Esophagus (tissue), 2 donors: ENCODE data around the gene PLGRKT. TPM values are rescaled to one million over a fixed set of nuclear protein-coding genes. Genes with fewer than 3 reads are reported as not detected.
"Not testable (repeated sequence)": the region's sequence is repeated elsewhere in the genome, so short reads cannot be mapped to it uniquely, and the experiment has no call there.

Source experiments
- H3K27ac ChIP-seq, 2 donors: one replicate each; pipeline ENCODE4 v1.5.1; 2013; ENCODE audit warnings: low read depth in 2 of 2, mild to moderate bottlenecking in 2 of 2, inconsistent platforms in 1 of 2, low read length in 1 of 2, moderate library complexity in 1 of 2
- H3K27me3 ChIP-seq, 2 donors: one replicate each; pipeline ENCODE4 v1.6.1; 2013; ENCODE audit warnings: low read length in 2 of 2, control low read depth in 1 of 2, mild to moderate bottlenecking in 1 of 2; ENCODE audit not compliant: insufficient read depth in 2 of 2, control insufficient read depth in 1 of 2
- H3K36me3 ChIP-seq, 2 donors: one replicate each; pipeline ENCODE4 v1.6.1; 2013; ENCODE audit warnings: low read length in 1 of 2; ENCODE audit not compliant: control insufficient read depth in 2 of 2, insufficient read depth in 2 of 2
- H3K4me1 ChIP-seq, 2 donors: one replicate each; pipeline ENCODE4 v1.6.1; 2013; ENCODE audit warnings: low read length in 1 of 2; ENCODE audit not compliant: control insufficient read depth in 2 of 2, insufficient read depth in 2 of 2
- H3K4me3 ChIP-seq, 2 donors: one replicate each; pipeline ENCODE4 v1.5.1; 2013; ENCODE audit warnings: low read length in 2 of 2, mild to moderate bottlenecking in 2 of 2, low read depth in 1 of 2, moderate library complexity in 1 of 2
- H3K9me3 ChIP-seq, 2 donors: one replicate each; pipeline ENCODE4 v1.6.1; 2013; ENCODE audit warnings: mild to moderate bottlenecking in 2 of 2, low read depth in 1 of 2, low read length in 1 of 2, moderate library complexity in 1 of 2; ENCODE audit not compliant: control insufficient read depth in 2 of 2, insufficient read depth in 1 of 2
- whole genome bisulfite sequencing, 2 donors: extraction: QIAGEN DNeasy Blood & Tissue Kit; methylation state at CpG; one replicate each; pipeline ENCODE4 v1.1.7; 2013; 5-methylcytosine and 5-hydroxymethylcytosine counted together
- polyA plus RNA-seq, 2 donors: library from polyadenylated mRNA; stranded (reverse); fragments of 200-250 nt; gene quantifications; one replicate each; pipeline ENCODE4 v1.2.3, GENCODE V29; 2013
- donor health status: healthy with polysubstance abuse.
- donor health status: Bipolar disorder and iron deficiency.

The PLGRKT gene
- polyA plus RNA-seq, 2 donors, result 6.7 to 19.7 TPM

- Histone ChIP-seq H3K36me3 (peaks cover 0 to 6% of the 10 kb centered on the region in 2 donors), H3K9me3 (no peaks in the 10 kb centered on the region)
- 63 to 85% methylated on average over 2 of the region's 2 CpGs for WGBS, 2 donors
Measured at GRCh38 chr9:5425006-5425628, 12.6 kb downstream of the PLGRKT start.

GRCh38 chr9:5422276-5422675 lies 15.4 kb downstream of the PLGRKT start:
- no peaks in the 10 kb centered on the region for H3K27me3 ChIP-seq
- H3K4me1 ChIP-seq, result no peaks in the 10 kb centered on the region
- no peak overlapping the region for H3K4me3 ChIP-seq
- 86 to 91% methylated on average over 1 of the region's 1 CpG for WGBS, 2 donors
- H3K27ac ChIP-seq, result no peak overlapping the region
- H3K9me3 ChIP-seq, result no peaks in the 10 kb centered on the region
- H3K36me3 ChIP-seq, result peaks cover 0 to 7% of the 10 kb centered on the region in 2 donors

More at GRCh38 chr9:5425006-5425628, 12.6 kb downstream of the PLGRKT start:
- H3K4me3 ChIP-seq, result no peak overlapping the region
- H3K27me3 ChIP-seq, result no peaks in the 10 kb centered on the region
- H3K27ac ChIP-seq, result no peak overlapping the region
- no peaks in the 10 kb centered on the region for H3K4me1 ChIP-seq

GRCh38 chr9:5421163-5421562 lies 16.6 kb downstream of the PLGRKT start:
- Histone ChIP-seq H3K4me1 (no peaks in the 10 kb centered on the region), H3K27ac (no peak overlapping the region), H3K4me3 (no peak overlapping the region), H3K36me3 (peaks cover 0 to 4% of the 10 kb centered on the region in 2 donors), H3K9me3 (no peaks in the 10 kb centered on the region), H3K27me3 (no peaks in the 10 kb centered on the region)
- WGBS, 2 donors, result 79 to 86% methylated on average over 2 of the region's 2 CpGs

GRCh38 chr9:5419987-5420386 lies 17.7 kb downstream of the PLGRKT start:
- Histone ChIP-seq H3K36me3 (peaks cover 0 to 4% of the 10 kb centered on the region in 2 donors), H3K9me3 (no peaks in the 10 kb centered on the region), H3K4me3 (no peak overlapping the region), H3K27me3 (no peaks in the 10 kb centered on the region), H3K4me1 (no peaks in the 10 kb centered on the region), H3K27ac (no peak overlapping the region)

GRCh38 chr9:5418481-5418880 lies 19.2 kb downstream of the PLGRKT start:
- Histone ChIP-seq H3K4me1 (no peaks in the 10 kb centered on the region), H3K27ac (no peak overlapping the region), H3K27me3 (no peaks in the 10 kb centered on the region), H3K4me3 (no peak overlapping the region), H3K36me3 (peaks cover 0 to 4% of the 10 kb centered on the region in 2 donors), H3K9me3 (no peaks in the 10 kb centered on the region)
- WGBS, 2 donors, result 93 to 94% methylated on average over 20 of the region's 20 CpGs

- 73 to 75% methylated on average over 3 of the region's 3 CpGs for WGBS, 2 donors
- no peaks in the 10 kb centered on the region for H3K4me1 ChIP-seq
- H3K9me3 ChIP-seq, result no peaks in the 10 kb centered on the region
- H3K27me3 ChIP-seq, result no peaks in the 10 kb centered on the region
- H3K36me3 ChIP-seq, result peaks cover 0 to 4% of the 10 kb centered on the region in 2 donors
- no peak overlapping the region for H3K4me3 ChIP-seq
- H3K27ac ChIP-seq, result no peak overlapping the region
Measured at GRCh38 chr9:5416953-5417352, 20.8 kb downstream of the PLGRKT start.

GRCh38 chr9:5408596-5408995 lies 29.1 kb downstream of the PLGRKT start:
- Histone ChIP-seq H3K4me1 (no peaks in the 10 kb centered on the region), H3K27me3 (no peaks in the 10 kb centered on the region), H3K4me3 (no peak overlapping the region), H3K36me3 (no peaks in the 10 kb centered on the region), H3K27ac (no peak overlapping the region), H3K9me3 (peaks cover 0 to 4% of the 10 kb centered on the region in 2 donors)
- WGBS, 2 donors, result 97 to 100% methylated on average over 1 of the region's 1 CpG

- Histone ChIP-seq H3K4me3 (no peak overlapping the region), H3K27me3 (no peaks in the 10 kb centered on the region), H3K36me3 (no peaks in the 10 kb centered on the region), H3K4me1 (no peaks in the 10 kb centered on the region), H3K27ac (no peak overlapping the region), H3K9me3 (no peaks in the 10 kb centered on the region)
Measured at GRCh38 chr9:5402217-5402616, 35.5 kb downstream of the PLGRKT start.

- H3K27me3 ChIP-seq, H3K4me1 ChIP-seq, H3K4me3 ChIP-seq, H3K9me3 ChIP-seq, H3K27ac ChIP-seq, H3K36me3 ChIP-seq: not testable (repeated sequence)
- 86 to 92% methylated on average over 3 of the region's 3 CpGs for WGBS, 2 donors
Measured at GRCh38 chr9:5397547-5397946, 40.2 kb downstream of the PLGRKT start.

GRCh38 chr9:5395428-5395827 lies 42.3 kb downstream of the PLGRKT start:
- Histone ChIP-seq H3K27me3 (no peaks in the 10 kb centered on the region), H3K27ac (no peak overlapping the region), H3K4me3 (no peak overlapping the region), H3K36me3 (no peaks in the 10 kb centered on the region), H3K9me3 (no peaks in the 10 kb centered on the region), H3K4me1 (no peaks in the 10 kb centered on the region)
